Prostate gland (tissue), 2 donors: Measurements from ENCODE around the gene UBTF.

Source experiments
- CTCF ChIP-seq, 4 experiments: fragments of 200-600 bp in 2 of 4; fragments of 450-650 bp in 2 of 4; sonication (generic) in 2 of 4; IDR thresholded peaks; 1 replicate in 3 of 4; 2 replicates in 1 of 4; pipeline ENCODE4 v1.5.1; 2016 to 2019; ENCODE audit warnings: antibody characterized with exemption in 4 of 4, mild to moderate bottlenecking in 2 of 4, moderate library complexity in 2 of 4
- POLR2AphosphoS5 ChIP-seq: sonication (generic); formaldehyde crosslinking; IDR thresholded peaks from one replicate; pipeline ENCODE4 v1.6.1; 2017; ENCODE audit warnings: antibody characterized with exemption

GRCh38 chr17:44268709-44269534, 49.4 kb upstream of the UBTF start:
- TF ChIP-seq CTCF (IDR thresholded peaks at IDR 0.05) (no peak), POLR2AphosphoS5 (no peak)
